ENCODE data around the gene RASAL3. TPM values are rescaled to one million over a fixed set of nuclear protein-coding genes. Genes with fewer than 3 reads are reported as not detected.

Gene RASAL3
- total and polyA plus RNA-seq, 4 donors: 0.76 to 1.5 (median 1.1) TPM

DNA sequence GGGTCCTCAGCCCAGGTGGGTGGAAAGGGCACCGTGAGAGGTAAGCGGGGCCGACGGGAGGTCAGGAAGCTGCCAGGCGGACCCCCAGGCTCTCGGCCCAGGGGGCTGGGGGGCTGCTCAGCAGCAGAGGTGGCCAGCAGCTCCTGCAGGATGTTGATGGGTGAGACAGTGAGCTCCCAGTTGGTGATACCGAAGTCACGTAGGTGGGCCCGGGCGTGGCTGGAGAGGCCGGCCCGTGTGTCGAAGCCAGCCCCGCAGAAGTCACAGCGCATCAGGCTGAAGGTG lies 27.6 kb downstream of the RASAL3 start:
- DNase-seq (ENCODE audit: low spot score): no peak
- 93% methylated on average over 15 of the region's 15 CpGs for WGBS
- TF ChIP-seq, protein P1, sequence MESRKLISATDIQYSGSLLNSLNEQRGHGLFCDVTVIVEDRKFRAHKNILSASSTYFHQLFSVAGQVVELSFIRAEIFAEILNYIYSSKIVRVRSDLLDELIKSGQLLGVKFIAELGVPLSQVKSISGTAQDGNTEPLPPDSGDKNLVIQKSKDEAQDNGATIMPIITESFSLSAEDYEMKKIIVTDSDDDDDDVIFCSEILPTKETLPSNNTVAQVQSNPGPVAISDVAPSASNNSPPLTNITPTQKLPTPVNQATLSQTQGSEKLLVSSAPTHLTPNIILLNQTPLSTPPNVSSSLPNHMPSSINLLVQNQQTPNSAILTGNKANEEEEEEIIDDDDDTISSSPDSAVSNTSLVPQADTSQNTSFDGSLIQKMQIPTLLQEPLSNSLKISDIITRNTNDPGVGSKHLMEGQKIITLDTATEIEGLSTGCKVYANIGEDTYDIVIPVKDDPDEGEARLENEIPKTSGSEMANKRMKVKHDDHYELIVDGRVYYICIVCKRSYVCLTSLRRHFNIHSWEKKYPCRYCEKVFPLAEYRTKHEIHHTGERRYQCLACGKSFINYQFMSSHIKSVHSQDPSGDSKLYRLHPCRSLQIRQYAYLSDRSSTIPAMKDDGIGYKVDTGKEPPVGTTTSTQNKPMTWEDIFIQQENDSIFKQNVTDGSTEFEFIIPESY (IDR thresholded peaks at IDR 0.05): no peak
- no peak for TF ChIP-seq NR2F2 (IDR thresholded peaks at IDR 0.05)
- no peak overlapping the region for H3K9ac ChIP-seq (ENCODE audit: low read depth in 1 of 2, low read length in 2 of 2)
- H3K9me3 ChIP-seq (ENCODE audit: control insufficient read depth in 4 of 4, low read length in 3 of 4): no peaks in the 10 kb centered on the region
- H3K4me3 ChIP-seq (ENCODE audit: low read depth in 1 of 3, low read length in 3 of 3): no peak overlapping the region
- peaks cover 12 to 27% (median 20%) of the 10 kb centered on the region in 4 donors for H3K4me1 ChIP-seq (ENCODE audit: control insufficient read depth in 4 of 4, insufficient read depth in 4 of 4, low read length in 3 of 4)
- no peak overlapping the region for H3K27ac ChIP-seq (ENCODE audit: low read depth in 1 of 2, low read length in 2 of 2)
- H3K36me3 ChIP-seq (ENCODE audit: control insufficient read depth in 4 of 4, insufficient read depth in 3 of 4, low read depth in 1 of 4, low read length in 3 of 4): no peaks in the 10 kb centered on the region
- H3K27me3 ChIP-seq (ENCODE audit: control insufficient read depth in 4 of 4, insufficient read depth in 4 of 4, low read length in 3 of 4): no peaks in the 10 kb centered on the region

DNA sequence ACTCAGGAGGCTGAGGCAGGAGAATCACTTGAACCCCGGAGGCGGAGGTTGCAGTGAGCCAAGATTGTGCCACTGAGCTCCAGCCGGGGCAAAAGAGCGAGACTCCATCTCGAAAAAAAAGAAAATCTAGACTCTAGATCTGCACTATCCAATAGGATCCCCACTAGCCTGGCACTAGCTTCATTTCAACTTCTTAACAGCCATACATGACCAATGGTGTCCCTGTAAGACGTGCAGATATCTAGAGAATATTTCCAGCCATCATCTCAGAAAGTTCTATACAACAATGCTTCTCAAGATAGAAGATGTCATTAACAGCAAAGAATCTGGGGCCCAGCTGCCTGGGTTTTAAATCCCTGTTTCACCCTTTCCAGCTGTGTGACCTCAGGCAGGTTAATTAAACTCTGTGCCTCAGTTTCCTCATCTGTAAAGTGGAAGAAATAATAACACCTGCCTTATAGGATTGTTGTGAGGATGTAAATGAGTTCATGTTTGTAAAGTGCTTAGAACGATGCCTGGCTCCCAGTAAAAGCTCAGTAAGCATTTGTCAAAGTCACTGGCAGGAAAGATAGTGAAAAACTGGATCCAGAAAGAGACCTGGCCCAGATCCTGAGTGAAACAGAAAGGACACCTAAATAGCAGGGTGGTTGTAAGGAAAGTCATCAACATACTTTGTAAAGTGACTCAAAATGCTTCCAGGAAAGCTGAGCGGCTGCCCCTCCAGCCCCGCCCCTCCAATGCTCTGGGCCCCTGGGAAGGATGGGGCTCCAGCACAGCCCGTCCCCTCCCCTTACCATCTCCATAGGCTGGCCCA lies 28.1 kb downstream of the RASAL3 start:
- WGBS: 87% methylated on average over 10 of the region's 10 CpGs
- no peak for DNase-seq (ENCODE audit: low spot score)
- no peaks in the 10 kb centered on the region for H3K27me3 ChIP-seq (ENCODE audit: control insufficient read depth in 4 of 4, insufficient read depth in 4 of 4, low read length in 3 of 4)
- TF ChIP-seq RAD21 (IDR thresholded peaks at IDR 0.05) (no peak), JUND (IDR thresholded peaks at IDR 0.05) (no peak), HNF4G (IDR thresholded peaks at IDR 0.05) (no peak), NR2F2 (IDR thresholded peaks at IDR 0.05) (no peak), YY1 (IDR thresholded peaks at IDR 0.05) (no peak), FOXA2 (IDR thresholded peaks at IDR 0.05) (no peak), GABPA (IDR thresholded peaks at IDR 0.05 in 1 of 2, conservative IDR thresholded peaks at IDR 0.05 in 1 of 2) (no peak), FOXA1 (IDR thresholded peaks at IDR 0.05) (no peak)
- TF ChIP-seq, protein P2, sequence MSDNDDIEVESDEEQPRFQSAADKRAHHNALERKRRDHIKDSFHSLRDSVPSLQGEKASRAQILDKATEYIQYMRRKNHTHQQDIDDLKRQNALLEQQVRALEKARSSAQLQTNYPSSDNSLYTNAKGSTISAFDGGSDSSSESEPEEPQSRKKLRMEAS (IDR thresholded peaks at IDR 0.05): no peak
- H3K36me3 ChIP-seq (ENCODE audit: control insufficient read depth in 4 of 4, insufficient read depth in 3 of 4, low read depth in 1 of 4, low read length in 3 of 4): no peaks in the 10 kb centered on the region
- no peak overlapping the region for H3K27ac ChIP-seq (ENCODE audit: low read depth in 1 of 2, low read length in 2 of 2)
- H3K4me1 ChIP-seq (ENCODE audit: control insufficient read depth in 4 of 4, insufficient read depth in 4 of 4, low read length in 3 of 4): peaks cover 14 to 32% (median 25%) of the 10 kb centered on the region in 4 donors
- no peak overlapping the region for H3K9ac ChIP-seq (ENCODE audit: low read depth in 1 of 2, low read length in 2 of 2)
- H3K9me3 ChIP-seq (ENCODE audit: control insufficient read depth in 4 of 4, low read length in 3 of 4): no peaks in the 10 kb centered on the region
- no peak overlapping the region for H3K4me3 ChIP-seq (ENCODE audit: low read depth in 1 of 3, low read length in 3 of 3)

DNA sequence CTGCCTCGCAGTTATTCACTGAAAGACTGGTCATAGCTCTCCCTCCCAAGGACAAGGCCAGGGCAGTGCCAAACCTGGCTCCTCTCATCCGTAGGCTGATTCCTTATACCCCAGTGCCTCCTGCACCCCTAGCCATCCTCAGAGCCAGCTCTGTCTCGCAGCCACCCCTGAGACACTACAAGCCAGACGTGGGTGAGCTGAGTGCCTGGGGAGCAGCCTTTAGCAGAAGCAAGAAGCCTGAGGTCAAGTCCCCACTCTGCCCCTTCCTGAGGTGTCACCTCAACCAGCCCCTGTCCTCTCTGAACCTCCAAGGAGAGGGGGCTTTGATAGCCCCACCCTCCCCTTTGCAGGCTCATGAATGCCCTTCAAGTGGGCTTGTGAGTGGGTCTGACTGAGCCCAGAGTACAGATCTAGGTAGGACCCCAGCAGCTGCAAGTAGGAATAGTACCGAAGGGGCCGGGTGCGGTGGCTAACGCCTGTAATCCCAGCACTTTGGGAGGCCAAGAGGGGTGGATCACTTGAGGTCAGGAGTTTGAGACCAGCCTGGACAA lies 30.8 kb downstream of the RASAL3 start:
- 79% methylated on average over 8 of the region's 8 CpGs for WGBS
- Histone ChIP-seq H3K27ac (ENCODE audit: low read depth in 1 of 2, low read length in 2 of 2) (peak overlapping the region in 1 of 2 donors; percentile 83), H3K9ac (ENCODE audit: low read depth in 1 of 2, low read length in 2 of 2) (no peak overlapping the region), H3K9me3 (ENCODE audit: control insufficient read depth in 4 of 4, low read length in 3 of 4) (no peaks in the 10 kb centered on the region), H3K4me1 (ENCODE audit: control insufficient read depth in 4 of 4, insufficient read depth in 4 of 4, low read length in 3 of 4) (peaks cover 17 to 53% (median 39%) of the 10 kb centered on the region in 4 donors), H3K27me3 (ENCODE audit: control insufficient read depth in 4 of 4, insufficient read depth in 4 of 4, low read length in 3 of 4) (no peaks in the 10 kb centered on the region), H3K36me3 (ENCODE audit: control insufficient read depth in 4 of 4, insufficient read depth in 3 of 4, low read depth in 1 of 4, low read length in 3 of 4) (no peaks in the 10 kb centered on the region), H3K4me3 (ENCODE audit: low read depth in 1 of 3, low read length in 3 of 3) (no peak overlapping the region)
- TF ChIP-seq, protein P2 (IDR thresholded peaks at IDR 0.05): no peak
- TF ChIP-seq, protein P1 (IDR thresholded peaks at IDR 0.05): no peak
- TF ChIP-seq HNF4G (IDR thresholded peaks at IDR 0.05): no peak
- TF ChIP-seq, protein P3, sequence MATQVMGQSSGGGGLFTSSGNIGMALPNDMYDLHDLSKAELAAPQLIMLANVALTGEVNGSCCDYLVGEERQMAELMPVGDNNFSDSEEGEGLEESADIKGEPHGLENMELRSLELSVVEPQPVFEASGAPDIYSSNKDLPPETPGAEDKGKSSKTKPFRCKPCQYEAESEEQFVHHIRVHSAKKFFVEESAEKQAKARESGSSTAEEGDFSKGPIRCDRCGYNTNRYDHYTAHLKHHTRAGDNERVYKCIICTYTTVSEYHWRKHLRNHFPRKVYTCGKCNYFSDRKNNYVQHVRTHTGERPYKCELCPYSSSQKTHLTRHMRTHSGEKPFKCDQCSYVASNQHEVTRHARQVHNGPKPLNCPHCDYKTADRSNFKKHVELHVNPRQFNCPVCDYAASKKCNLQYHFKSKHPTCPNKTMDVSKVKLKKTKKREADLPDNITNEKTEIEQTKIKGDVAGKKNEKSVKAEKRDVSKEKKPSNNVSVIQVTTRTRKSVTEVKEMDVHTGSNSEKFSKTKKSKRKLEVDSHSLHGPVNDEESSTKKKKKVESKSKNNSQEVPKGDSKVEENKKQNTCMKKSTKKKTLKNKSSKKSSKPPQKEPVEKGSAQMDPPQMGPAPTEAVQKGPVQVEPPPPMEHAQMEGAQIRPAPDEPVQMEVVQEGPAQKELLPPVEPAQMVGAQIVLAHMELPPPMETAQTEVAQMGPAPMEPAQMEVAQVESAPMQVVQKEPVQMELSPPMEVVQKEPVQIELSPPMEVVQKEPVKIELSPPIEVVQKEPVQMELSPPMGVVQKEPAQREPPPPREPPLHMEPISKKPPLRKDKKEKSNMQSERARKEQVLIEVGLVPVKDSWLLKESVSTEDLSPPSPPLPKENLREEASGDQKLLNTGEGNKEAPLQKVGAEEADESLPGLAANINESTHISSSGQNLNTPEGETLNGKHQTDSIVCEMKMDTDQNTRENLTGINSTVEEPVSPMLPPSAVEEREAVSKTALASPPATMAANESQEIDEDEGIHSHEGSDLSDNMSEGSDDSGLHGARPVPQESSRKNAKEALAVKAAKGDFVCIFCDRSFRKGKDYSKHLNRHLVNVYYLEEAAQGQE (IDR thresholded peaks at IDR 0.05): no peak
- TF ChIP-seq RXRA (IDR thresholded peaks at IDR 0.05): no peak
- TF ChIP-seq SP1 (IDR thresholded peaks at IDR 0.05): no peak
- TF ChIP-seq, protein P4, sequence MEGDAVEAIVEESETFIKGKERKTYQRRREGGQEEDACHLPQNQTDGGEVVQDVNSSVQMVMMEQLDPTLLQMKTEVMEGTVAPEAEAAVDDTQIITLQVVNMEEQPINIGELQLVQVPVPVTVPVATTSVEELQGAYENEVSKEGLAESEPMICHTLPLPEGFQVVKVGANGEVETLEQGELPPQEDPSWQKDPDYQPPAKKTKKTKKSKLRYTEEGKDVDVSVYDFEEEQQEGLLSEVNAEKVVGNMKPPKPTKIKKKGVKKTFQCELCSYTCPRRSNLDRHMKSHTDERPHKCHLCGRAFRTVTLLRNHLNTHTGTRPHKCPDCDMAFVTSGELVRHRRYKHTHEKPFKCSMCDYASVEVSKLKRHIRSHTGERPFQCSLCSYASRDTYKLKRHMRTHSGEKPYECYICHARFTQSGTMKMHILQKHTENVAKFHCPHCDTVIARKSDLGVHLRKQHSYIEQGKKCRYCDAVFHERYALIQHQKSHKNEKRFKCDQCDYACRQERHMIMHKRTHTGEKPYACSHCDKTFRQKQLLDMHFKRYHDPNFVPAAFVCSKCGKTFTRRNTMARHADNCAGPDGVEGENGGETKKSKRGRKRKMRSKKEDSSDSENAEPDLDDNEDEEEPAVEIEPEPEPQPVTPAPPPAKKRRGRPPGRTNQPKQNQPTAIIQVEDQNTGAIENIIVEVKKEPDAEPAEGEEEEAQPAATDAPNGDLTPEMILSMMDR (IDR thresholded peaks at IDR 0.05; ENCODE audit: low read depth, low read length, missing input control): no peak
- no peak for DNase-seq (ENCODE audit: low spot score)
